Right atrium auricular region (tissue), 2 donors: ENCODE results near the gene CHN2. TPM values are rescaled to one million over a fixed set of nuclear protein-coding genes. Genes with fewer than 3 reads are reported as not detected.

ENCODE experiments used
- DNase-seq: peaks from one replicate; pipeline ENCODE4 v3.0.0-alpha.2; 2019; ENCODE audit warnings: low spot score
- H3K27ac ChIP-seq, 2 donors: fragments of 200-600 bp; sonication (generic); 1 replicate in 1 of 2; 2 replicates in 1 of 2; pipeline ENCODE4 v1.5.1; 2016 to 2019
- H3K27me3 ChIP-seq, 2 donors: fragments of 200-600 bp; sonication (generic); one replicate each; pipeline versions ENCODE4 v1.5.1 to v1.6.0; 2017 to 2019
- H3K36me3 ChIP-seq: fragments of 200-600 bp; sonication (generic); one replicate; pipeline ENCODE4 v1.5.1; 2016
- H3K4me1 ChIP-seq, 2 donors: fragments of 200-600 bp; sonication (generic); one replicate each; pipeline versions ENCODE4 v1.5.1 to v1.6.0; 2017 to 2019
- H3K4me3 ChIP-seq, 2 donors: fragments of 200-600 bp; sonication (generic); 1 replicate in 1 of 2; 2 replicates in 1 of 2; pipeline ENCODE4 v1.5.1; 2017 to 2019; ENCODE audit warnings: mild to moderate bottlenecking in 1 of 2, moderate library complexity in 1 of 2
- H3K9me3 ChIP-seq, 2 donors: fragments of 200-600 bp; sonication (generic); one replicate each; pipeline ENCODE4 v1.5.1; 2019
- CTCF ChIP-seq, 2 donors: fragments of 200-600 bp; sonication (generic); IDR thresholded peaks; one replicate each; pipeline ENCODE4 v1.5.1; 2019; ENCODE audit warnings: antibody characterized with exemption in 2 of 2
- total RNA-seq, 2 donors: library from RNA; depleted of rRNA; stranded (reverse); fragments of >200 nt; gene quantifications; one replicate each; pipeline ENCODE4 v1.1.0, GENCODE V29; 2016

The CHN2 gene
- total RNA-seq, 2 donors from 2014 or later = 2.7 to 6.6 TPM

GRCh38 chr7:29306319-29306991 lies 111.9 kb downstream of the CHN2 start:
- no peak for DNase-seq
- H3K27me3 ChIP-seq = no peaks in the 10 kb centered on the region
- no peaks in the 10 kb centered on the region for H3K4me1 ChIP-seq
- no peak overlapping the region for H3K27ac ChIP-seq
- no peak overlapping the region for H3K4me3 ChIP-seq
- TF ChIP-seq CTCF (IDR thresholded peaks at IDR 0.05) = no peak
- no peaks in the 10 kb centered on the region for H3K36me3 ChIP-seq
- peaks cover 0 to 7% of the 10 kb centered on the region in 2 donors for H3K9me3 ChIP-seq

GRCh38 chr7:29308424-29308823 lies 113.8 kb downstream of the CHN2 start:
- no peak for TF ChIP-seq CTCF (IDR thresholded peaks at IDR 0.05)

GRCh38 chr7:29309041-29309854 lies 114.7 kb downstream of the CHN2 start:
- Histone ChIP-seq H3K36me3 (no peaks in the 10 kb centered on the region), H3K27me3 (no peaks in the 10 kb centered on the region), H3K4me1 (no peaks in the 10 kb centered on the region), H3K9me3 (peaks cover 0 to 7% of the 10 kb centered on the region in 2 donors), H3K27ac (no peak overlapping the region), H3K4me3 (no peak overlapping the region)
- no peak for TF ChIP-seq CTCF (IDR thresholded peaks at IDR 0.05)
- no peak for DNase-seq

More at GRCh38 chr7:29308424-29308823, 113.8 kb downstream of the CHN2 start:
- H3K27ac ChIP-seq = no peak overlapping the region
- no peak for DNase-seq
- no peaks in the 10 kb centered on the region for H3K27me3 ChIP-seq
- H3K4me3 ChIP-seq = no peak overlapping the region
- no peaks in the 10 kb centered on the region for H3K4me1 ChIP-seq
- peaks cover 0 to 7% of the 10 kb centered on the region in 2 donors for H3K9me3 ChIP-seq
- H3K36me3 ChIP-seq = no peaks in the 10 kb centered on the region

GRCh38 chr7:29310625-29311024 lies 116.0 kb downstream of the CHN2 start:
- no peak for DNase-seq
- Histone ChIP-seq H3K4me3 (no peak overlapping the region), H3K9me3 (peaks cover 0 to 7% of the 10 kb centered on the region in 2 donors), H3K36me3 (no peaks in the 10 kb centered on the region), H3K27ac (no peak overlapping the region), H3K27me3 (no peaks in the 10 kb centered on the region), H3K4me1 (no peaks in the 10 kb centered on the region)
- TF ChIP-seq CTCF (IDR thresholded peaks at IDR 0.05) = no peak

GRCh38 chr7:29311314-29311713 lies 116.7 kb downstream of the CHN2 start:
- TF ChIP-seq CTCF (IDR thresholded peaks at IDR 0.05) = no peak
- H3K36me3 ChIP-seq = no peaks in the 10 kb centered on the region
- no peaks in the 10 kb centered on the region for H3K4me1 ChIP-seq
- no peaks in the 10 kb centered on the region for H3K27me3 ChIP-seq
- H3K9me3 ChIP-seq = peaks cover 0 to 7% of the 10 kb centered on the region in 2 donors
- DNase-seq = no peak
- H3K4me3 ChIP-seq = no peak overlapping the region
- no peak overlapping the region for H3K27ac ChIP-seq
